ENCODE measurements around the gene NAB1. TPM values are rescaled to one million over a fixed set of nuclear protein-coding genes. Genes with fewer than 3 reads are reported as not detected.

NAB1 gene
- total RNA-seq, 4 donors from 2014 or later, result 34.3 to 63.9 (median 38.4) TPM

DNA sequence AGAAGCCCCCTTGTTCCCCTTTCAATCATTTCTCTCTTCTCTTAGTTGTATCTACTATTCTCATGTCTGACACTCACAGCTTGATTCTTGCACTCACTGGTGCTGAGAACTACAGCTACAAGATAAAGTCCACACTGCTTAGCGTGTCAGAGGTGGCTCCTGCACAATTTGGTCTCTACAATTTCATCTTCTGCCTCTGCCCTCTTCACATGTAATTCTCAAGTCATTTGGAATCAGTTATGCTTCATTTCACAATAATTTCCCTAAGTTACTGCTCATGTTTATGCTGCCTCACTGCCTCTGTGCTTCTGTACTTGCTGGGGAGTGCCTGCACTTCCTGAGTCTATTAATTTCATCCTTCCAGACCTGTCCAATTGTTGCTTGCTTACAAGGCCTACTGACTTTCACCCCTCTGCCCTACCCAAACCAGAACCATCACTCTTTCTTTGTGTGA, 11.6 kb upstream of the NAB1 start:
- TF ChIP-seq, protein P1, sequence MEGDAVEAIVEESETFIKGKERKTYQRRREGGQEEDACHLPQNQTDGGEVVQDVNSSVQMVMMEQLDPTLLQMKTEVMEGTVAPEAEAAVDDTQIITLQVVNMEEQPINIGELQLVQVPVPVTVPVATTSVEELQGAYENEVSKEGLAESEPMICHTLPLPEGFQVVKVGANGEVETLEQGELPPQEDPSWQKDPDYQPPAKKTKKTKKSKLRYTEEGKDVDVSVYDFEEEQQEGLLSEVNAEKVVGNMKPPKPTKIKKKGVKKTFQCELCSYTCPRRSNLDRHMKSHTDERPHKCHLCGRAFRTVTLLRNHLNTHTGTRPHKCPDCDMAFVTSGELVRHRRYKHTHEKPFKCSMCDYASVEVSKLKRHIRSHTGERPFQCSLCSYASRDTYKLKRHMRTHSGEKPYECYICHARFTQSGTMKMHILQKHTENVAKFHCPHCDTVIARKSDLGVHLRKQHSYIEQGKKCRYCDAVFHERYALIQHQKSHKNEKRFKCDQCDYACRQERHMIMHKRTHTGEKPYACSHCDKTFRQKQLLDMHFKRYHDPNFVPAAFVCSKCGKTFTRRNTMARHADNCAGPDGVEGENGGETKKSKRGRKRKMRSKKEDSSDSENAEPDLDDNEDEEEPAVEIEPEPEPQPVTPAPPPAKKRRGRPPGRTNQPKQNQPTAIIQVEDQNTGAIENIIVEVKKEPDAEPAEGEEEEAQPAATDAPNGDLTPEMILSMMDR (IDR thresholded peaks at IDR 0.05), result no peak
- TF ChIP-seq EP300 (IDR thresholded peaks at IDR 0.05; ENCODE audit: low read depth), result no peak
- no peak for TF ChIP-seq POLR2AphosphoS5 (IDR thresholded peaks at IDR 0.05)
- TF ChIP-seq POLR2A (IDR thresholded peaks at IDR 0.05), result no peak
- 46 to 61% methylated on average over 1 of the region's 1 CpG for WGBS, 2 donors (ENCODE audit: low coverage in 1 of 2)
- no peaks in the 10 kb centered on the region for H3K36me3 ChIP-seq
- peaks cover 4 to 24% (median 10%) of the 10 kb centered on the region in 4 donors for H3K4me1 ChIP-seq
- in situ Hi-C loops (cut with MboI; ENCODE audit: low pct_ligation_motif_present in 1 of 4, low pct_unique_long_range_greater_than_20kb in 1 of 4, low sequenced_read_pairs in 3 of 4), result loop anchor here in 1 of 4 donors (25.0 kb wide), 1 partner anchor 100 kb away; the partner anchor contains the start of gene NEMP2
- intact Hi-C loops (cut with DNase I; ENCODE audit: low total_unique reads), result no loop called here
- peak overlapping the region; percentile 49 to 69 (median 54) for H3K27ac ChIP-seq
- no peaks in the 10 kb centered on the region for H3K27me3 ChIP-seq
- H3K9me3 ChIP-seq, result no peaks in the 10 kb centered on the region
- H3K4me3 ChIP-seq, result no peak overlapping the region
- DNase-seq, result no peak

DNA sequence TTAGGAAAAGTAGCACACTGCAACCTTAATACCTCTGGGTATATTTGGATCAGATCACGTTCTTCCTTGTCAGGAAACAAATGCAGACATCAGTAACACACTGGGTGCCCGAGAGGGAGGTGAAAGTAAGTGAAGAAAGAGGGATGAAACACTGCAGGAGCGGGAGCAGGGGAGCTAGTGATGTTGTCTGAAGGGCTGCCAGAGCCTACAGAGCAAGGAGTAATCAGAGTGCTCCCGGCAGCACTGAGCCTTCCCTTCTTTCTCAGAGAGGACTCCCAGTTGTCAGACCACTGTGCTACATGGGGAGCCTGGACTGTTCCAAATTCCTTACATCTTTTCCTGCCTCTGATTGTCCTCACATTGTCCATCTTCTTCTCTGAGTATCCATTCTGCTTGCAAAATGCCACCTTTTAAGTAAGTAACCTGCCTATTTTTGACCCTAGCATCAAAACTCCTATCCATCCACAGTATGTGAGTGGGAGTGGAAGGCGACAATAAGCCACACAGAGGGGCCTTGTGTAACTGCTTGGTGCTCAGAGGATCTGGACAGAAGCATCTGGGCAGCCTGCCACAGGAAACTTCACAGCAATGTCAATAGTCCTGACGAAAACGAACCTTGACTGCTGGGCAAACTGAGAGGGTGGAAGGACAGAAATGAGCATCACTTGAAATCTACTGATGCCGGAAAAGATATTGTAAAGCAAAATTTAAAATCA, 10.8 kb upstream of the NAB1 start:
- Histone ChIP-seq H3K4me3 (no peak overlapping the region), H3K9me3 (no peaks in the 10 kb centered on the region), H3K27ac (peak overlapping the region; percentile 49 to 69 (median 54)), H3K27me3 (no peaks in the 10 kb centered on the region), H3K4me1 (peaks cover 4 to 24% (median 10%) of the 10 kb centered on the region in 4 donors), H3K36me3 (no peaks in the 10 kb centered on the region)
- WGBS, 2 donors (ENCODE audit: low coverage in 1 of 2), result 63 to 72% methylated on average over 8 of the region's 8 CpGs
- DNase-seq, result no peak
- intact Hi-C loops (cut with DNase I; ENCODE audit: low total_unique reads), result no loop called here
- TF ChIP-seq, protein P1 (IDR thresholded peaks at IDR 0.05), result no peak
- TF ChIP-seq EP300 (IDR thresholded peaks at IDR 0.05; ENCODE audit: low read depth) (no peak), POLR2AphosphoS5 (IDR thresholded peaks at IDR 0.05) (no peak), POLR2A (IDR thresholded peaks at IDR 0.05) (no peak)
- in situ Hi-C loops (cut with MboI; ENCODE audit: low pct_ligation_motif_present in 1 of 4, low pct_unique_long_range_greater_than_20kb in 1 of 4, low sequenced_read_pairs in 3 of 4), result loop anchor here in 1 of 4 donors (25.0 kb wide), 1 partner anchor 101 kb away; the partner anchor contains the start of gene NEMP2

DNA sequence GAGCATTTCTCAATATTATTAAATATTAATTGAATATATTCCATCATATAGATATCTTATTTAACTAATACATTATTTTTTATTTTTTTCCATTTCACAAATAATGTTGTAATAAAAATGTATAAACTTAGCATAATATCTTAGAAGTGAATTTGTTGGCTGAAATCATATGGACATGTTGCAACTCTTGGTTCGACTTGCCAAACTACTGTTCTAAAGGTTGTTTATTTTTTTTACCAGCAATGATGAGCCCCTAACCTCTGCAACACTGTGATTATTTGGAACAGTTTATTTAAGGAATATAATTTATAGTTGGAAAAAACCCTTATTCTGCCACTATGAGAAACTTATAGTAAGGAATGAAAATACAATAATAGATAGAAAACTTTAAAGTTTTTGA, 8.8 kb upstream of the NAB1 start:
- TF ChIP-seq POLR2A (IDR thresholded peaks at IDR 0.05), result no peak
- TF ChIP-seq, protein P1 (IDR thresholded peaks at IDR 0.05), result no peak
- Histone ChIP-seq H3K36me3 (no peaks in the 10 kb centered on the region), H3K27me3 (no peaks in the 10 kb centered on the region), H3K4me1 (peaks cover 4 to 24% (median 10%) of the 10 kb centered on the region in 4 donors), H3K9me3 (no peaks in the 10 kb centered on the region), H3K4me3 (no peak overlapping the region), H3K27ac (no peak overlapping the region)
- WGBS, 2 donors (ENCODE audit: low coverage in 1 of 2), result 78 to 80% methylated on average over 1 of the region's 1 CpG
- intact Hi-C loops (cut with DNase I; ENCODE audit: low total_unique reads), result no loop called here
- in situ Hi-C loops (cut with MboI; ENCODE audit: low pct_ligation_motif_present in 1 of 4, low pct_unique_long_range_greater_than_20kb in 1 of 4, low sequenced_read_pairs in 3 of 4), result loop anchor here in 1 of 4 donors (25.0 kb wide), 1 partner anchor 103 kb away; the partner anchor contains the start of gene NEMP2
- no peak for DNase-seq

DNA sequence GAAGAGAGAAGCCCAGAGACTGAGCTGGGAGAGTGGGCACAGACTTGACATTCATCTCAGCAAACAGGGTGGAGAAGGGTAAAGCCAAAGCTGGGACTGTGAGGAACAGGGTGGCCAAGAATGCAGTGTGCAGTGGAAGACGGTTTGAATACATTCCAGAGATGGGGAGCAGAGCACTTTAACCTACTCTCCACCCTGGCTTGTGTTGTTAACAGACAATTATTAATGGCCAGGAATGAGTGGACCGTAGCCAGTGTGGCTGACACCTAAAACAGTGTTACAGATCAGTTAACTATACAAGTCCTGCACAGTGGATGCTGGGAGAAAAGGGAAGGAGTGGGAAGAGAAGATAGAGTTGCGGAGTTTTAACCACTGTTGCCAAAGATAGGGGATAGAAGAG, 7.4 kb upstream of the NAB1 start:
- in situ Hi-C loops (cut with MboI; ENCODE audit: low pct_ligation_motif_present in 1 of 4, low pct_unique_long_range_greater_than_20kb in 1 of 4, low sequenced_read_pairs in 3 of 4), result loop anchor here in 1 of 4 donors (25.0 kb wide), 1 partner anchor 104 kb away; the partner anchor contains the start of gene NEMP2
- DNase-seq, result no peak
- H3K4me3 ChIP-seq, result no peak overlapping the region
- peaks cover 4 to 19% (median 10%) of the 10 kb centered on the region in 4 donors for H3K4me1 ChIP-seq
- no peak overlapping the region for H3K27ac ChIP-seq
- no peaks in the 10 kb centered on the region for H3K36me3 ChIP-seq
- intact Hi-C loops (cut with DNase I; ENCODE audit: low total_unique reads), result no loop called here
- no peak for TF ChIP-seq POLR2AphosphoS5 (IDR thresholded peaks at IDR 0.05)
- no peak for TF ChIP-seq POLR2A (IDR thresholded peaks at IDR 0.05)
- no peak for TF ChIP-seq EP300 (IDR thresholded peaks at IDR 0.05; ENCODE audit: low read depth)
- TF ChIP-seq, protein P1 (IDR thresholded peaks at IDR 0.05), result no peak
- WGBS, 2 donors (ENCODE audit: low coverage in 1 of 2), result 80 to 81% methylated on average over 3 of the region's 3 CpGs
- H3K9me3 ChIP-seq, result no peaks in the 10 kb centered on the region
- H3K27me3 ChIP-seq, result no peaks in the 10 kb centered on the region

Measured in transverse colon (tissue), 4 donors.